NCI-H2171 (cell line): ENCODE results near the gene PWWP2B.

Experiments used
- DNase-seq: peaks from one replicate; lab custom pipeline; 2025; lab: John Stamatoyannopoulos, UW

PWWP2B gene

DNA sequence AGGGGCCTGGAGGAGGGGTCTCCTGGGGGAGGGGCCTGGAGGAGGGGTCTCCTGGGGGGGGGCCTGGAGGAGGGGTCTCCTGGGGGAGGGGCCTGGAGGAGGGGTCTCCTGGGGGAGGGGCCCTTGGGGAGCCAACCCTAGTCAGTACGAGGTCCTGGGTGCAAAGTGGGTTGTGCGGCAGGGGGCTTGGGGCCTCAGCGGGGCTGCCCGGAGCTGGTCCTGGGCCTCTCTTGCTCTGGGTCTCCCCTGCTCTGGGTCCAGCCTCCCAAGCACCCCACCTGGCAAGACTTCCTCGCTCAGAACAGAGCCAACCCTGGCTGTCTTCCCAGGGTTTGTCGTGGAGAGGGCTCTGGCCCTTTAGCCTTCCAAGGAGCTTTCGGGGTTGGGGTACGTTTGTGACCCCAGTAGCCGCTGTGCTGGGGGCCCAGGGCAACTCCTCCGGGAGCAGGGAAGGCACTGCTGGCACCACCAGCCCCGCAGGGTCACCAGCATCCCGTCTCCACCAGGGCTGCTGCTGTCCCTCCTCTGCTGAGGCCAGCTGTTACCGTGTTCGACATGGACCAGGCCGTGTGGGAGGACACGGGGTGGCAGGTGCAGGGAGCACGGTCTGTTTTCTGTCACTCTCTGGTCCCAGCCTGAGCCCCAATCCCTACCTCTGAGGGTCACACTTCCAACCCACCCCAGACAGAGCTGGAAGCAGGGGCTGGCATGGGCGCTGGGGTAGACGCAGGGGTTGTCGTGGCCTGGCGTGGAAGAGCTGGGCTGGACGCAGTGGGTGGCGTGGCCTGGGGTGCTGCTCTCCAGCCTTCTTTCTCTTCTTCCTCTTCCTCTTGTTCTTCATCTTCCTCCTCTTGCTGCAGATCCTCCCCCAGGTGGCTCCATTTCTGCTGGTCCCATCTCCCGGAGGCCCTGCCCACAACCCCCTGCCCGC lies 22.8 kb downstream of the PWWP2B start:
- no peak for DNase-seq

DNA sequence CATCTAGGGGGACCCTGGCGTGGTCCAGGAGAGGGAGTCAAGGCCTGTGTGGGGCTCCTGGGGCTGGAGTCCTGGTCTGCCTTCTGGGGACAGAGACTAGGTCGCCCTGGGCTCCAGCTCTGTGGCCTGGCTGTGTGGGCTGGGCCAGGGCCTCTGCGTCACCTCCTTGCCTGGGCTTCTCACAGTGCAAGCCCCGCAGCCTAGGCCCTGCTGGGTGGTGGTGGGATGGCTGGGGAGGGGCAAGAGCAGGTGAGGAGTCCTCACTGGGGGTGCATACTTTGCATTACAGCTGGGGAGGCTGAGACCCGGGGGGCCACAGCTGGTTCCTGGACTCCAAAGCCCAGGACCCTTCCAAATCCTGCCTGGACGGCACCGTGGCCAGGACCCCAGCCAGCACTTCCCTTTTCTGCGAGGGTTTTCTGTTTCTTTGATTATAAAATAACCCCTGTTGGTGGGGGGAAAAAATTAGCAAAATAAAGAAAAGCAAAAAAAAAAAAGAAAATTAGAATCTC lies 23.5 kb downstream of the PWWP2B start:
- no peak for DNase-seq

DNA sequence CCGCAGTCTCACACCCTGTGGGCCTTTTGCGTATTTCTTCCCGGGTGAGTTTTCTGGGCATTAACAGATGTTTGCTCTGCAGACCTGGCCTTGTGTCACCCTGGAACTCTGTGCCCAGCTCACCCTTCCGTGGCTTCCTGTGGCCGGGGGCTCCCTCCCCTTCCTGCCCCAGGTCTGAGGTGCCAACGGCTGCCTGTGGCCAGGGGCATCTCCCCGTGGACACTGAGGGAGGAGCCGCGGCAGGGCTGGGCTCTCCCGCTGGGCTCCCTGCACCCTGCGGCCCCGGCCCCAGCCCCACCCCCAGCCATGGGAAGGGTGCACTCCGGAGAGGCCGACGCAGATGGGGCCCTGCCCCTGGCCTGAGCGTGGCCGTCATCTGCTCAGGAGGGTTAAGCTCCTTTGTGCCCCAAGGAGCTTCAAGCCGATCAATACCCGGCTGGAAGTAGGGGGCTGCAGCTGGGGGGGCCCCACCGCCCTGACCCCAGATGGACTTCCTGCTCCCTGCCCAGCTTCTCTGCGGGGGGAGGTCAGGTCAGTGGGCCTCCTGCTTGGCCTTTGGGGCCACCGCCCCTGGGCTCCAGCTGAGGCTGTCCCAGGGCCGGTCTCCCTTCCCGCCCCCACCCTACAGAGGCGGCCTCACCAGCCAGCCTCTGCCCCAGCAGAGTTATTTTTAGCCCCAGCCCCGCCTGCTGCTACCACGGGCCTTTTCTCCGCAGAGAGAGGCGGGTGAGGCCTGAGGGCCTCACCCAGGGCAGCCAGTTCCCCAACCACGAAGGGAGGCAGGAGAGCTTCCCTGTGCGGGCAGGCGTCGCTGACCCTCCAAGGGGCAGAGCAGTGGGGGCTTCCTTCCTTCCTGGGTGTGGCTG lies 24.2 kb downstream of the PWWP2B start:
- DNase-seq: no peak

DNA sequence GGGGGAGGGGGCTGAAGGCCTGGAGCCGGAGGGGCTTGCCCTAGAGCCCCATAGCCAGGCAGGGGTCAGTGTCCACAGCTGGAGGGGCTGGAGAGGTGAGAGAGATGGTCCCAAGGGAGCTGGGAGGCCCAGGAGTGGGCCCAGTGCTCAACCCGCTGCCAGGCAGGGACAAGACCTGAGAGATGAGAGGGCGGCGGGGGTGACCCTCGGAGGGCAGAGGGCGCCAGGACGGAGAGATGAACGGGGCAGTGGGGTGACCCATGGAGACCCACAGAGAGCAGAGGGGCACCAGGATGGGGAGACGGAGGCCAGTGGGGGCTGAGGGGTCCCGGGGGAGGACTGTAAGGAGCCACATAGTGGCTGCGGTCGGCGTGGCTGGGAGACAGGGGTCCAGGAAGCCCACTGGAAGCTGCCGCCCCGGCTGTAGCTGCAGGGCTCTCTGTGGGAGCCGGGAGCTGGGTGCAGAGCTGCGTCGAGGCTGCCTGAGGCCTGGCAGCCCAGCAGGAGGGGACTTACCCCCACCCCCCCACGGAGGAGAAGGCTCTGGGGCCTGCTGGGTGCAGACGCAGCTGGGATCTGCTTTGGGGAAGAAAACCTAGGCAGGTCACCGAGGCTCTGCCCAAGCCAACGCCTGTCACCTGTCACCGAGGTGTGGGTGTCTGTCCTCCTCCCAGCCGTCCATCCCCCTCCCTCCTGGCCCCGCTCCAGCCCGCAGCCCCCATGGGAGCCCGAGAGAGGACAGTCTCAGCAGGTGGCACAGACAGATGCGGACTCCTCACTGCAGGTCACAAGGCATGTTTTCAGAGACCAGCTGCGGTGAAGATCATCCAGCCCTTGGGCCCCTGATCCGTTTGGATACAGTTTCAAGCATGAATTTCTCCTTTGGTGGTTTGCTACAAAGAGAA lies 25.1 kb downstream of the PWWP2B start:
- peak; percentile 41 for DNase-seq

- DNase-seq: peak; percentile 54
Measured at GRCh38 chr10:132422903-132423825, 26.2 kb downstream of the PWWP2B start.

DNA sequence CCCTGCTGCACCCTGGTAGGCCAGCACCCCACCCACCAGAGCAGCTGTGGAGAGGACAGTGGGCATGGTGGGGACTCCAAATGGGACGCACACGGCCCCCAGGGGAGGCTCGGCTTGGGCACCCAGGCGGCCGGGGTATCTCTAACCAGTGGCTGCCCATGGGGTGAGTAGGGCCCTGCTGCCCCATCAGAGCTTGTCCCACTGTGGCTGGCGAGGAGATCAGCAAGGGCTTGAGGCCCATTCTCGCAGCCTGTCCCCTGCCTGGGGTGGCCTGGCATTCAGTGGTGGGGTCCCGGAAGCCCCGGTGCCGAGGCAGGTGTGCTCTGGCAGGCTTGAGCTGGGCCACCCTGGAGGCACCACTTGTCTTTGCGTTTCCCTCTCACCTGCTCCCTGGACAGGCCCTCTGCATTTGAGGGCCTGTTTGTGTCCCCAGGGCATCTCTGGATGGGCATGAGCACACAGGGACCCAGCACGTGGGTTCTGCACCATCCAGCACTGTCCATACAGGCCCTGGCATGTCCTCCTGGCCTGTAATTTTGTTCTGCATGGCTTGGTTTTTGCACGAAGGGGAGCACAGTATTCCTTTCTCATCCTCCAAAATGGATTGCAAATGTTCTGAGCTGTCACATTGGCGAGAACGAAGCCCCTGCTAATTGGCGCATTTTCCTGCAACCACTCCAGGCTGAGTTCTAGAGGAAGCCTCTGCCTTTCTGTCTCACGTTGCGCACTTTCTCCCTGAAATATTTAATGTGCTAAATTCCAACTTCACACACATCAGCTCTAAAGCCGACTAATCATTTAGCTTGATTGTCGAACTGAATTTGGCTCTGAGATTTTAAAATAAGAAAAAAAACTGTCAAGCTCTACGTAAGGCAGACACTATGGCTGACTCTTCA lies 27.2 kb downstream of the PWWP2B start:
- DNase-seq: no peak

- DNase-seq: no peak
Measured at GRCh38 chr10:132425029-132425756, 28.2 kb downstream of the PWWP2B start.

DNA sequence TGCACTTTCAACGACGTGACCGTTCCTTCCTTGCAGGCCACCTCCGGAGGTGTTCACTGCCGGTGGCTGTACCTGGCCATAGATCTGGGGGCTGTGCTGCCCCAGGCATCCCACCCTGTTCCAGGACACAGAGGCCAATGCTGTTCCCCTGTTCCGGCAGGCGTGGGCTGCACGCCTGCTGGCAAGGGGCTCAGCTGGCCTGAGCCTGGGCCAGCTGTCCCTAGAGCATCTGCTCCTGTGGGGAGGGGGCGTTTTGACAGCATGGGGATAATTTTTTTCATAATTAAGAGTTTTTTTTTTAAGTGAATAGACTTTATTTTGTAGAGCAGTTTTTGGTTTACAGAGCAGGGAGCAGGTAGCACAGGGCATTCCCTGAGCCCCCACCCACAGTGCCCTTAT lies 28.8 kb downstream of the PWWP2B start:
- no peak for DNase-seq

DNA sequence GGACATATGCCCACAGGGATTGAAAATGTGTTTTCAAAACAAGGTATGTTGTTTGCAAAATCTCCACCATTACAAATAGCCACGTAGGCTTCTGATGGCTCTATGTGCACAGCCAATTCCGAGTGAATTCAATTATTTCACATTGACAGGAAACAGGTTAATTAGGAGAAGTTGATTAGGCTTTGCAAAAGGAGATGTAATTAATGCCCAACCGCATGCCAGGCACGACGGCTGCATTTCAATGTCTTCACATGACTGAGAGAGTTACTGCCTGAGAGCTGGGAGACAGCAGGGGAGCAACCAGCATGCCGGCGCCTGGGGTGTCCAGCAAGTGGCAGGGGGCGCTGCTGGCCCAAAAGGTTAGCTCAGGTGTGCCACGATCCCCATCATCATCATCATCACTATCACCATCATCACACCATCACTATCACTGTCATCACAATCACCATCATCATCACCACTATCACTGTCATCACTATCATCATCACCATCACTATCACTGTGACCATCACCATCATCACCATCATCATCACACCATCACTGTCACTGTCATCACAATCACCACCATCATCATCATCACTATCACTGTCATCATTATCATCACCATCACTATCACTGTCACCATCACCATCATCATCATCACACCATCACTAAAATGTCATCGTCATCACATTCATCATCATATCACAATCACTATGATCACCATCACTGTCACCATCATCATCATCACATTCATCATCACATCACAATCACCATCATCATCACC lies 30.2 kb downstream of the PWWP2B start:
- no peak for DNase-seq

DNA sequence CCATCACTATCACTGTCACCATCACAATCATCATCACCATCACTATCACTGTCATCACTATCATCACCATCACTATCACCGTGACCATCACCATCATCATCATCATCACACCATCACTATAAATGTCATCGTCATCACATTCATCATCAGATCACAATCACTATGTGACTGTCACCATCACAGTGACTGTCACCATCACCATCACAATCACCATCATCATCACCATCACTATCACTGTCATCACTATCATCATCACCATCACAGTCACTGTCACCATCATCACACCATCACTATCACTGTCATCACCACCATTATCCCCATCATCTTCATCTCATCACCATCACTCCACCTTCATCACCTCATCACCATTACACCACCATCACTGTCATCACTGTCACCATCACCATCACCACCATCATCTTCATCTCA lies 31.0 kb downstream of the PWWP2B start:
- DNase-seq: no peak

DNA sequence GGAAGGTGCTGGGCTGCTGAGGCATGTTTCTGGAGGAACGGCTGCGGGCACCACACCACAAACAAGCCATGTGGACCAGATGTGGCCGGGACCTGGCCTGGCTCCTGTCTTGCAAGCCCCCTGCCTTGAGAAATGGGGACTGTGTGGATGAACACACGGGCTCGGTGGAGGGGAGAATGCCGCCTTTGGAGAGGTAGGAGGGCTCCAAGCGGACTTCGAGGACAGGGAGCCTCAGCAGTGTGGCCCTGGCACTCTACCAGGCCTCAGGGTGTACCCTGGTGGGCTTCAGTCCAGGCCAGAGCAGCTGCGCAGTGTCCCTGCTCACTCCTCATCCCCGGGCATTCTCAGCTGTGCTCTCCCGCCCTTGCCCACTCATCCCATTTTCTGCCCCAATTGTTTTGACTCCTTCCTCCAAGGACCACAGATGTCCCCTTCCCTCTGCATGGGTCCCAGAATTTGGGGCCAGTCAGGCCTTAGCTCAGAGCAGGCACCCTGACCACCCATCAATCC lies 31.5 kb downstream of the PWWP2B start:
- no peak for DNase-seq

GRCh38 chr10:132429281-132430230 lies 32.6 kb downstream of the PWWP2B start:
- no peak for DNase-seq

DNA sequence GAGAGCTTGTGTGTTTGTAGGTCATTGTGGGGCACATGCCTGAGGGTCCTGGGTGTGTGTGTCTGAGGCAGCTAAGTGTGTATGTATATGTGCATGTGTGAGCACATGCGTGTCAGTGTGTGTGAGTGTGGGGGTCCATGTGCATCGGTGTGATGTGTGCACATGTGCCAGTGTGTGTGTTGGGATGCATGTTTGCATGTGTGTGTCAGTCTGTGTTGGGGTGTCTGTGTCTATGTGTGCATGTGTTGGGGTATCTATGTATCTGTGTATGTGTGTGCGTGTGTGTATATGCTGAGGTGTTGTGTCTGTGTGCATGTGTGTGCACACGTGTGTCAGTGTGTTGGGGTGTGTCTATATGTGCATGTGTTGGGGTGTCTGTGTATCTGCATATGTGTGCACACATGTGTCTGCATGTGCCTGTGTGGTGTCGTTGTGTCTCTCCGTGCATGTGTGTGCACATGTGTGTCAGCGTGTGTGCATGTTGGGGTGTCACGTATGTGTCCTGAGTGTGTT lies 33.3 kb downstream of the PWWP2B start:
- no peak for DNase-seq

GRCh38 chr10:132430861-132431271 lies 33.9 kb downstream of the PWWP2B start:
- DNase-seq: no peak

- DNase-seq: no peak
Measured at GRCh38 chr10:132431537-132432175, 34.7 kb downstream of the PWWP2B start.

DNA sequence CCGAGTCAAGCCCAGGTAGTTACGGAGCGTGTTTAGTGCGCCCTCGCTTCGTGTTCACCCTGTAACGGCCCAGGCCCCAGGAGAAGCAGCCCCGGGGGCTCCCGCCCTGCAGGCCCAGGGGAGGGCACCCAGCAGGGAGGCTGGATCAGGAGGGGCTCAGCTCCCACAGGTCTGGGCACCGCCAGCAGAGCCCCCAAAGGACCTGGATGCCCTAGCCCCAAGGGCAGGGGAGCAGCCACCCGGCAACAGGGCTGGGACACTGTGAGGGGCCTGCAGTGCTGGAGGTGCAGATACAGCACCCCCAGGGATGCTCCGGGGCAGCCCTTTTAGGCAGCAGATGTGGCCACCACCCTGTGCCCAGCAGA lies 35.2 kb downstream of the PWWP2B start:
- no peak for DNase-seq
